Stomach (tissue), 9 donors: ENCODE results near the gene ANGPTL1. TPM values are rescaled to one million over a fixed set of nuclear protein-coding genes. Genes with fewer than 3 reads are reported as not detected.
"Not testable (repeated sequence)": the region's sequence is repeated elsewhere in the genome, so short reads cannot be mapped to it uniquely, and the experiment has no call there.

Experiments
- DNase-seq, 2 donors: peaks; one replicate each; pipeline versions ENCODE4 v3.0.0 to v3.0.0-alpha.2; 2013 to 2019
- H3K27ac ChIP-seq, 5 donors: fragments of 200-600 bp in 4 of 5; sonication (generic) in 4 of 5; one replicate each; pipeline ENCODE4 v1.5.1; 2013 to 2019; ENCODE audit warnings: mild to moderate bottlenecking in 1 of 5, moderate library complexity in 1 of 5
- H3K27me3 ChIP-seq, 3 donors: fragments of 200-600 bp; sonication (generic); one replicate each; pipeline ENCODE4 v1.5.1; 2017 to 2019; ENCODE audit warnings: mixed run types in 1 of 3
- H3K36me3 ChIP-seq, 4 donors: fragments of 200-600 bp; sonication (generic); 1 replicate in 3 of 4; 2 replicates in 1 of 4; pipeline ENCODE4 v1.5.1; 2016 to 2019
- H3K4me1 ChIP-seq, 4 donors: fragments of 200-600 bp; sonication (generic); one replicate each; pipeline ENCODE4 v1.5.1; 2016 to 2019
- H3K4me3 ChIP-seq, 4 donors: fragments of 200-600 bp; sonication (generic) in 3 of 4; one replicate each; pipeline ENCODE4 v1.5.1; 2016 to 2019; ENCODE audit warnings: mild to moderate bottlenecking in 1 of 4
- H3K9me3 ChIP-seq, 4 donors: fragments of 200-600 bp; sonication (generic); one replicate each; pipeline ENCODE4 v1.5.1; 2016 to 2019
- EP300 ChIP-seq: sonication (generic); formaldehyde crosslinking; IDR thresholded peaks from one replicate; pipeline ENCODE4 v1.6.1; 2017; ENCODE audit warnings: antibody characterized with exemption
- POLR2A ChIP-seq, 4 donors: fragments of 450-650 bp; IDR thresholded peaks; one replicate each; pipeline ENCODE4 v1.6.1; 2016; ENCODE audit warnings: antibody characterized with exemption in 4 of 4, control low read depth in 2 of 4, mild to moderate bottlenecking in 1 of 4, moderate library complexity in 1 of 4
- POLR2AphosphoS5 ChIP-seq, 3 donors: sonication (generic); formaldehyde crosslinking; IDR thresholded peaks; one replicate each; pipeline ENCODE4 v1.6.1; 2016; ENCODE audit warnings: antibody characterized with exemption in 3 of 3
- WGBS, 5 donors: extraction: QIAGEN DNeasy Blood & Tissue Kit in 3 of 5; methylation state at CpG; one replicate each; pipeline versions ENCODE4 v1.1.5 to v1.1.7; 2013 to 2018; 5-methylcytosine and 5-hydroxymethylcytosine counted together
- intact Hi-C: fragments of 100-400 bp; cut with DNase I; formaldehyde crosslinking; loops from one replicate; pipeline ENCODE4 v1.15.1; 2023; ENCODE audit warnings: low total_unique reads
- polyA plus RNA-seq, 3 donors: library from polyadenylated mRNA; stranded (reverse); fragments of 200-250 nt; gene quantifications; one replicate each; pipeline ENCODE4 v1.2.3, GENCODE V29; 2013
- total RNA-seq, 5 donors: library from RNA; depleted of rRNA; stranded (reverse); fragments of >200 nt; gene quantifications; one replicate each; pipeline versions ENCODE4 v1.1.0 to v1.2.3, GENCODE V29; 2014 to 2016
- TF ChIP-seq, protein P1 (sequence below), 7 experiments: fragments of 450-650 bp in 4 of 7; fragments of 200-600 bp in 3 of 7; sonication (generic) in 3 of 7; IDR thresholded peaks; one replicate each; pipeline ENCODE4 v1.5.1; 2016 to 2019; ENCODE audit warnings: antibody characterized with exemption in 7 of 7, control low read depth in 2 of 7, mild to moderate bottlenecking in 1 of 7
- donor health status: healthy with polysubstance abuse.
- donor health status: Bipolar disorder and iron deficiency.
- donor health status: healthy.

Gene ANGPTL1
- total and polyA plus RNA-seq, 8 donors, result 1.7 to 121 (median 16.1) TPM

DNA sequence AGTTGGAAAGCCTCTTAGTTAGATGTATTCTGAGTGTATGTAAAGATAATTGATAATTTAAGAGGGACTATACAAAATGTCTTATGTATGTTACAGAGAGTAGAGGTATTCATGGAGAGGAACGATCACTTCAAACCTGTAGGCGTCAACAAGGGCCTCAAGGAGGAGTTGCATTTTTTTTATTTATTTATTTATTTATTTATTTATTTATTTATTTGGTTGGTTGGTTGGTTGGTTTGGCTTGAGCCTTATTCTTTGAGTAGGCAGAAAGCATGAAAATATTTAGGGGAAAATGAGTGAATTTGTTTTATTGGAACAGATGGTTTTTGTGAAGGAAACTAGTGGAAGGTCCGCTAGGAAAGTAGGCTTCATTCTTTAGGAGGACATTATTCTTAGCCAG is 8.5 kb downstream of the ANGPTL1 start:
- intact Hi-C loops, result no loop called here
- H3K27ac ChIP-seq, result no peak overlapping the region
- DNase-seq, result no peak
- TF ChIP-seq EP300 (no peak), POLR2A (IDR thresholded peaks at IDR 0.05) (no peak), POLR2AphosphoS5 (IDR thresholded peaks at IDR 0.05) (no peak)
- TF ChIP-seq, protein P1, sequence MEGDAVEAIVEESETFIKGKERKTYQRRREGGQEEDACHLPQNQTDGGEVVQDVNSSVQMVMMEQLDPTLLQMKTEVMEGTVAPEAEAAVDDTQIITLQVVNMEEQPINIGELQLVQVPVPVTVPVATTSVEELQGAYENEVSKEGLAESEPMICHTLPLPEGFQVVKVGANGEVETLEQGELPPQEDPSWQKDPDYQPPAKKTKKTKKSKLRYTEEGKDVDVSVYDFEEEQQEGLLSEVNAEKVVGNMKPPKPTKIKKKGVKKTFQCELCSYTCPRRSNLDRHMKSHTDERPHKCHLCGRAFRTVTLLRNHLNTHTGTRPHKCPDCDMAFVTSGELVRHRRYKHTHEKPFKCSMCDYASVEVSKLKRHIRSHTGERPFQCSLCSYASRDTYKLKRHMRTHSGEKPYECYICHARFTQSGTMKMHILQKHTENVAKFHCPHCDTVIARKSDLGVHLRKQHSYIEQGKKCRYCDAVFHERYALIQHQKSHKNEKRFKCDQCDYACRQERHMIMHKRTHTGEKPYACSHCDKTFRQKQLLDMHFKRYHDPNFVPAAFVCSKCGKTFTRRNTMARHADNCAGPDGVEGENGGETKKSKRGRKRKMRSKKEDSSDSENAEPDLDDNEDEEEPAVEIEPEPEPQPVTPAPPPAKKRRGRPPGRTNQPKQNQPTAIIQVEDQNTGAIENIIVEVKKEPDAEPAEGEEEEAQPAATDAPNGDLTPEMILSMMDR (IDR thresholded peaks at IDR 0.05), result no peak
- WGBS, 5 donors, result 94 to 98% (median 97%) methylated on average over 3 of the region's 3 CpGs
- H3K4me1 ChIP-seq, result peaks cover 0 to 18% (median 5%) of the 10 kb centered on the region in 4 donors
- H3K4me3 ChIP-seq, result no peak overlapping the region
- H3K36me3 ChIP-seq, result peaks cover 0 to 9% (median 0%) of the 10 kb centered on the region in 4 donors
- H3K27me3 ChIP-seq, result no peaks in the 10 kb centered on the region
- H3K9me3 ChIP-seq, result no peaks in the 10 kb centered on the region

DNA sequence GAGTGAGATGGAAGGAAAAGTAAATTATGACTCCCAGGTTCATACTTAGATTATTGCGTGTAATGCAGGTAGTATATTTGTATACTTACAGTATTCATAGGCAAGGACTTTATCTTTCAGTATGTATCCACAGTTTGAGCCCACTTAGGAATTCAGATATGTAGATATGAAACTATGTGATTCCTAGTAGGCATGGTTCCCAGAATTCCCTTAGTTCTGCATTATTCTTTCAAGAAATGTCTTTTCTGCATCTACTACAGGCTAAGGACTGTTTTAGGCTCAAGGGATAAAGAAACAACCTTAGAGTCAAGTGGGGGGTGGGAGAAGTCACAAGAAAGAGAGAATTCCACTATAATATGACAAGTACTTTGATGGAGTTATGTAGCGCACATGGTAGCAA is 13.8 kb downstream of the ANGPTL1 start:
- Histone ChIP-seq H3K27me3 (no peaks in the 10 kb centered on the region), H3K27ac (no peak overlapping the region), H3K4me3 (no peak overlapping the region), H3K4me1 (no peaks in the 10 kb centered on the region), H3K36me3 (peaks cover 0 to 9% (median 0%) of the 10 kb centered on the region in 4 donors), H3K9me3 (no peaks in the 10 kb centered on the region)
- 93 to 99% (median 97%) methylated on average over 2 of the region's 2 CpGs for WGBS, 5 donors
- no peak for DNase-seq
- TF ChIP-seq EP300 (no peak), POLR2AphosphoS5 (IDR thresholded peaks at IDR 0.05) (no peak), POLR2A (IDR thresholded peaks at IDR 0.05) (no peak)
- TF ChIP-seq, protein P1 (IDR thresholded peaks at IDR 0.05), result no peak
- intact Hi-C loops, result no loop called here

DNA sequence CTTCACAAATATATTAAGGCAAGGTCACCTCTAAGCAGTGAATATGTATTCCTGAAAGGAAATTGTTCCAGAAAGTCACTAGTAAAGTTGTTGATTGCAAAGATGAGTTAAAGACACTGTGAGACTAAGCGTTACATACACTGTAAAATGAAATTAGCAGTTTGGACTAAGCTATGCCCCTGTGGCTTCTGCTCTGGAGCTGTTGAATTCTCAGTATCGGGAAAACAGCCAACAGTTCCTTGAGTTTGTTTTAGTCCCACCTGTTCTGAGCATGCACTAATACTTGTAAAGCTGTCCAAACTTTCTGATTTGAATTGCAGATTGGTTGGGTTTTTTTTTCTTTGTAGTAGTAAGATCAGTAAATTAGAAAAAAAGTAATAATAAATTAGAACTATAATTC is 21.0 kb downstream of the ANGPTL1 start:
- TF ChIP-seq EP300, result no peak
- TF ChIP-seq POLR2A (IDR thresholded peaks at IDR 0.05), result no peak
- TF ChIP-seq, protein P1 (IDR thresholded peaks at IDR 0.05), result no peak
- no peak for TF ChIP-seq POLR2AphosphoS5 (IDR thresholded peaks at IDR 0.05)
- 50 to 69% (median 63%) methylated on average over 2 of the region's 2 CpGs for WGBS, 5 donors

DNA sequence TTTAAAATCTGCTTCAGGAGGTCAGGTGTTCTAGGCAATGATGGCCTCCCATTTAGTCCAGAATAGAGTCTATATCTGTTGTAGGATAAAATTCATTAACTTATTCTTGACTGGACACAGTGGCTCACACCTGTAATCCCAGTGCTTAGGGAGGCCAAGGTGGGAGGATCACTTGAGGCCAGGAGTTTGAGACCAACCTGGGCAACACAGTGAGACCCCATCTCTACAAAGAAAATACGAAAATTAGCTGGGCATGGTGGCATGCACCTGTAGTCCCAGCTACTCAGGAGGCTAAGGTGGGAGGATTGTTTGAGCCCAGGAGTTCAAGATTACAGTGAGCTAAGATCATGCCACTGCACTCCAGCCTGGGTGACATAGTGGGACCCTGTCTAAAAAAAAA is 23.0 kb downstream of the ANGPTL1 start:
- DNase-seq, H3K27ac ChIP-seq, H3K9me3 ChIP-seq, H3K4me1 ChIP-seq, H3K4me3 ChIP-seq, intact Hi-C loops, H3K27me3 ChIP-seq: not testable (repeated sequence)
- H3K36me3 ChIP-seq, result peaks cover 0 to 13% (median 3%) of the 10 kb centered on the region in 4 donors
- WGBS, 5 donors, result 87 to 100% (median 96%) methylated on average over 1 of the region's 1 CpG

More for the DNA sequence above, 21.0 kb downstream of the ANGPTL1 start:
- Histone ChIP-seq H3K4me3 (no peak overlapping the region), H3K9me3 (no peaks in the 10 kb centered on the region), H3K4me1 (peaks cover 0 to 6% (median 0%) of the 10 kb centered on the region in 4 donors), H3K27ac (no peak overlapping the region), H3K27me3 (no peaks in the 10 kb centered on the region), H3K36me3 (peaks cover 0 to 14% (median 3%) of the 10 kb centered on the region in 4 donors)
- intact Hi-C loops, result no loop called here
- no peak for DNase-seq

DNA sequence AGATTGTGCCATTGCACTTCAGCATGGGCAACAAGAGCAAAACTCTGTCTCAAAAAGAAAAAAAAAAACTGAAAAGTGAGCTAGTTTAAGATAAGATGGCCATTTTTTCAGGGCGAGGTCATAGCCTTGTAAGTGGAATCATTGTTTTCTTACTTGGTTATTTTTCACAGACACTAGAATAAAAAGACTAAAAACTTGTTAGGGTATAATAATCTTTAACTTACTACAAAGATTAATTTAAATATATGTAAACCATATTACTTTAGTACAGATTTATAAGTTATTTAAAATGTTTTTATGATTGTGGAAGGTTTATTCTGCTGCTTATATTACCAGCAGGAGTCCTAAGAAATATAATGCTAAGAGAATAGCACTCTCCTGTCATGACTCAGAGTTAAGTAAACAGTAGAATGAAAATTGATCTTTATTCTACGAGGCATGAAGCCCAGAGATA is 23.5 kb downstream of the ANGPTL1 start:
- peak in 1 of 2 donors; percentile 43 for DNase-seq
- intact Hi-C loops, result no loop called here
- H3K27ac ChIP-seq, result no peak overlapping the region
- 46 to 57% (median 55%) methylated on average over 2 of the region's 2 CpGs for whole genome bisulfite sequencing, 5 donors
- H3K9me3 ChIP-seq, result no peaks in the 10 kb centered on the region
- no peaks in the 10 kb centered on the region for H3K27me3 ChIP-seq
- peaks cover 0 to 8% (median 3%) of the 10 kb centered on the region in 4 donors for H3K36me3 ChIP-seq
- H3K4me1 ChIP-seq, result peaks cover 0 to 6% (median 0%) of the 10 kb centered on the region in 4 donors
- no peak overlapping the region for H3K4me3 ChIP-seq
- TF ChIP-seq POLR2AphosphoS5 (IDR thresholded peaks at IDR 0.05), result no peak
- TF ChIP-seq EP300, result no peak
